Stimulated activated CD4-positive, alpha-beta T cell treated with anti-CD3 and anti-CD28 coated beads, Interleukin-1b, Interleukin-23, amount 100 ng/mL, for 1 hour (primary cell): ENCODE measurements around the gene RBMS3.

Source experiments
- DNase-seq, 2 donors: peaks; one replicate each; pipeline ENCODE4 v3.0.0-alpha.2; 2020; ENCODE audit warnings: low read depth in 2 of 2

The RBMS3 gene

GRCh38 chr3:29576675-29577074 is 295.8 kb downstream of the RBMS3 start:
- DNase-seq, result no peak

GRCh38 chr3:29577250-29577649 is 296.4 kb downstream of the RBMS3 start:
- no peak for DNase-seq

- DNase-seq, result no peak
These were observed 300.4 kb downstream of the RBMS3 start for GRCh38 chr3:29581311-29581710.

GRCh38 chr3:29582273-29582672 is 301.4 kb downstream of the RBMS3 start:
- no peak for DNase-seq

- DNase-seq, result no peak
These were observed 303.0 kb downstream of the RBMS3 start for GRCh38 chr3:29583861-29584260.

- DNase-seq, result no peak
These were observed 304.5 kb downstream of the RBMS3 start for GRCh38 chr3:29585368-29585767.

- no peak for DNase-seq
These were observed 306.5 kb downstream of the RBMS3 start for GRCh38 chr3:29587340-29587739.

- no peak for DNase-seq
These were observed 309.1 kb downstream of the RBMS3 start for GRCh38 chr3:29590012-29590411.

- DNase-seq, result no peak
These were observed 309.6 kb downstream of the RBMS3 start for GRCh38 chr3:29590461-29590860.

- DNase-seq, result no peak
These were observed 310.7 kb downstream of the RBMS3 start for GRCh38 chr3:29591579-29591978.

GRCh38 chr3:29593802-29594201 is 312.9 kb downstream of the RBMS3 start:
- no peak for DNase-seq

GRCh38 chr3:29594261-29594660 is 313.4 kb downstream of the RBMS3 start:
- no peak for DNase-seq

GRCh38 chr3:29597376-29598008 is 316.6 kb downstream of the RBMS3 start:
- DNase-seq, result no peak

- no peak for DNase-seq
These were observed 321.2 kb downstream of the RBMS3 start for GRCh38 chr3:29601861-29602585.

- DNase-seq, result no peak
These were observed 325.0 kb downstream of the RBMS3 start for GRCh38 chr3:29605845-29606244.

GRCh38 chr3:29606416-29606815 is 325.5 kb downstream of the RBMS3 start:
- DNase-seq, result no peak

GRCh38 chr3:29608414-29609327 is 327.8 kb downstream of the RBMS3 start:
- DNase-seq, result no peak

- no peak for DNase-seq
These were observed 328.5 kb downstream of the RBMS3 start for GRCh38 chr3:29609328-29609811.

GRCh38 chr3:29610781-29611180 is 329.9 kb downstream of the RBMS3 start:
- no peak for DNase-seq

GRCh38 chr3:29611252-29611651 is 330.4 kb downstream of the RBMS3 start:
- no peak for DNase-seq

- no peak for DNase-seq
These were observed 331.7 kb downstream of the RBMS3 start for GRCh38 chr3:29612536-29612935.

- no peak for DNase-seq
These were observed 334.1 kb downstream of the RBMS3 start for GRCh38 chr3:29614954-29615353.
